Neural cell (in vitro differentiated cells): ENCODE data around the gene NME7. TPM values are rescaled to one million over a fixed set of nuclear protein-coding genes. Genes with fewer than 3 reads are reported as not detected.

Source experiments
- H2AFZ ChIP-seq: fragments of 200-600, 300-800 bp; sonication (generic), shearing (Covaris generic); 2 replicates; pipeline ENCODE4 v1.6.0; 2014; ENCODE audit warnings: low read depth, mild to moderate bottlenecking, antibody characterized with exemption, low read length, moderate library complexity
- H3F3A ChIP-seq: fragments of 200-600 bp; shearing (Covaris generic); 2 replicates; pipeline ENCODE4 v1.6.1; 2016; ENCODE audit warnings: mild to moderate bottlenecking, moderate library complexity, mixed read lengths, antibody characterized with exemption, low read length; ENCODE audit not compliant: insufficient read depth, poor library complexity, severe bottlenecking
- H3K27ac ChIP-seq: fragments of 200-600, 300-800 bp; sonication (generic), shearing (Covaris generic); 2 replicates; pipeline ENCODE4 v1.5.1; 2014; ENCODE audit warnings: mild to moderate bottlenecking, low read length, moderate library complexity
- H3K27me3 ChIP-seq: fragments of 300-800, 200-600 bp; sonication (generic), shearing (Covaris generic); 2 replicates; pipeline ENCODE4 v1.6.0; 2014; ENCODE audit warnings: mild to moderate bottlenecking, low read depth, low read length, moderate library complexity; ENCODE audit not compliant: insufficient read depth
- H3K36me3 ChIP-seq: fragments of 300-800, 200-600 bp; sonication (generic), shearing (Covaris generic); 2 replicates; pipeline ENCODE4 v1.5.1; 2014; ENCODE audit warnings: mild to moderate bottlenecking, antibody characterized with exemption, low read length, moderate library complexity; ENCODE audit not compliant: insufficient read depth
- H3K4me2 ChIP-seq: fragments of 300-800, 200-600 bp; sonication (generic), shearing (Covaris generic); 2 replicates; pipeline ENCODE4 v1.6.0; 2014; ENCODE audit warnings: mild to moderate bottlenecking, low read length
- H3K4me3 ChIP-seq: fragments of 300-800, 200-600 bp; sonication (generic), shearing (Covaris generic); 2 replicates; pipeline ENCODE4 v1.5.1; 2014; ENCODE audit warnings: mild to moderate bottlenecking, low read length, moderate library complexity
- H3K79me2 ChIP-seq: fragments of 200-600 bp; shearing (Covaris generic); replicated peaks from 2 replicates; pipeline ENCODE4 v1.6.0; 2014; ENCODE audit warnings: mild to moderate bottlenecking, low read length, moderate library complexity; ENCODE audit not compliant: insufficient read depth
- H3K9ac ChIP-seq: fragments of 300-800, 200-600 bp; sonication (generic), shearing (Covaris generic); 2 replicates; pipeline ENCODE4 v1.6.1; 2016; ENCODE audit warnings: mild to moderate bottlenecking, low read length, mixed read lengths
- H3K9me2 ChIP-seq: fragments of 200-600 bp; shearing (Covaris generic); 2 replicates; pipeline ENCODE4 v1.6.1; 2016; ENCODE audit warnings: mild to moderate bottlenecking, low read length, mixed read lengths; ENCODE audit not compliant: insufficient read depth
- H3K9me3 ChIP-seq: fragments of 200-600, 300-800 bp; sonication (generic), shearing (Covaris generic); 2 replicates; pipeline ENCODE4 v1.6.1; 2016; ENCODE audit warnings: mild to moderate bottlenecking, mixed run types, low read length, moderate library complexity, mixed read lengths
- H4K20me1 ChIP-seq: fragments of 200-600 bp; shearing (Covaris generic); 2 replicates; pipeline ENCODE4 v1.6.1; 2016; ENCODE audit warnings: mild to moderate bottlenecking, mixed run types; ENCODE audit not compliant: insufficient read depth
- CTCF ChIP-seq: fragments of 450-650 bp; IDR thresholded peaks from 2 replicates; pipeline ENCODE4 v1.5.1; 2014; ENCODE audit warnings: antibody characterized with exemption, mild to moderate bottlenecking, moderate library complexity; ENCODE audit not compliant: poor library complexity, severe bottlenecking
- EP300 ChIP-seq: fragments of 450-650 bp; conservative IDR thresholded peaks from 2 replicates; pipeline ENCODE4 v1.6.1; 2014; ENCODE audit warnings: antibody characterized with exemption, mild to moderate bottlenecking, moderate library complexity; ENCODE audit not compliant: poor library complexity, severe bottlenecking
- EZH2 ChIP-seq: fragments of 200-600, 300-800 bp; shearing (Covaris generic), sonication (generic); IDR thresholded peaks from 2 replicates; pipeline ENCODE4 v1.6.1; 2014; ENCODE audit warnings: antibody characterized with exemption, low read length, borderline replicate concordance, mild to moderate bottlenecking; ENCODE audit not compliant: insufficient read depth, poor library complexity, severe bottlenecking
- MXI1 ChIP-seq: fragments of 450-650 bp; conservative IDR thresholded peaks from 2 replicates; pipeline ENCODE4 v1.6.1; 2014; ENCODE audit warnings: antibody characterized with exemption, mild to moderate bottlenecking; ENCODE audit not compliant: poor library complexity, severe bottlenecking
- POLR2AphosphoS5 ChIP-seq: IDR thresholded peaks from 2 replicates; pipeline ENCODE4 v1.6.1; 2012
- RAD21 ChIP-seq: fragments of 450-650 bp; conservative IDR thresholded peaks from 2 replicates; pipeline ENCODE4 v1.6.1; 2014; ENCODE audit warnings: antibody characterized with exemption, mild to moderate bottlenecking, moderate library complexity
- SMC3 ChIP-seq: fragments of 450-650 bp; conservative IDR thresholded peaks from 2 replicates; pipeline ENCODE4 v1.6.1; 2014; ENCODE audit warnings: antibody characterized with exemption, mild to moderate bottlenecking, moderate library complexity; ENCODE audit not compliant: poor library complexity
- TAF1 ChIP-seq: IDR thresholded peaks from 2 replicates; pipeline ENCODE4 v1.6.1; 2012; ENCODE audit warnings: low read depth
- polyA plus RNA-seq: library from polyadenylated mRNA; depleted of rRNA; stranded (reverse); fragments of >200 nt; gene quantifications from 2 replicates; pipeline ENCODE4 v1.2.3, GENCODE V29; 2014
- TF ChIP-seq, protein P1 (sequence below): IDR thresholded peaks from 2 replicates; pipeline ENCODE4 v1.6.1; 2012; ENCODE audit warnings: borderline replicate concordance

The NME7 gene
- polyA plus RNA-seq, 1 donor from 2014 or later: 42.4 TPM

DNA sequence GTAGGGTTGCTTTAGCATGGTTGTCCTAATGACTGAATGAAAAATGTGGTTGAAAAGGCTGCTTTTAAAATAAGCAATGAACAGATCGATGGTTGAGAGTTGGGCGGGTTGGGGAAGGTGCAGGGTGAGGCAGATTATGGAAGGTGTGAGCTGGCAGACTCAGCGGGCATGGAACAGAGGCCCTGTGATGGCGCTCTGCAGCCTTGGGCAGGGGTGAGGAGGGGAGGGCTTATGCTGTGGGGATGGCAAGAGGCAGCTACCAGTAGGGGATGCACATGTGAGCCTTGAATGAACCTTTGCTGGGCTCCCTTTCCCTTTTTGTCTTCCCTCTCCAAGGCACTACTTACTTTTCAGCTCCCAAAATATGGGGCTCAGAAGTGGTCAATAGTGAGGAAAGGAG lies 230.2 kb downstream of the NME7 start:
- Histone ChIP-seq H3K36me3 (peaks cover 5% of the 10 kb centered on the region), H3K9ac (no peak overlapping the region), H2AFZ (no peak overlapping the region), H4K20me1 (no peaks in the 10 kb centered on the region), H3K4me2 (no peak overlapping the region), H3K9me2 (no peaks in the 10 kb centered on the region), H3F3A (no peaks in the 10 kb centered on the region), H3K27me3 (no peaks in the 10 kb centered on the region), H3K4me3 (no peak overlapping the region), H3K27ac (no peak overlapping the region), H3K79me2 (no peaks in the 10 kb centered on the region), H3K9me3 (no peaks in the 10 kb centered on the region)
- no peak for TF ChIP-seq EZH2
- TF ChIP-seq EP300: no peak
- TF ChIP-seq, protein P1, sequence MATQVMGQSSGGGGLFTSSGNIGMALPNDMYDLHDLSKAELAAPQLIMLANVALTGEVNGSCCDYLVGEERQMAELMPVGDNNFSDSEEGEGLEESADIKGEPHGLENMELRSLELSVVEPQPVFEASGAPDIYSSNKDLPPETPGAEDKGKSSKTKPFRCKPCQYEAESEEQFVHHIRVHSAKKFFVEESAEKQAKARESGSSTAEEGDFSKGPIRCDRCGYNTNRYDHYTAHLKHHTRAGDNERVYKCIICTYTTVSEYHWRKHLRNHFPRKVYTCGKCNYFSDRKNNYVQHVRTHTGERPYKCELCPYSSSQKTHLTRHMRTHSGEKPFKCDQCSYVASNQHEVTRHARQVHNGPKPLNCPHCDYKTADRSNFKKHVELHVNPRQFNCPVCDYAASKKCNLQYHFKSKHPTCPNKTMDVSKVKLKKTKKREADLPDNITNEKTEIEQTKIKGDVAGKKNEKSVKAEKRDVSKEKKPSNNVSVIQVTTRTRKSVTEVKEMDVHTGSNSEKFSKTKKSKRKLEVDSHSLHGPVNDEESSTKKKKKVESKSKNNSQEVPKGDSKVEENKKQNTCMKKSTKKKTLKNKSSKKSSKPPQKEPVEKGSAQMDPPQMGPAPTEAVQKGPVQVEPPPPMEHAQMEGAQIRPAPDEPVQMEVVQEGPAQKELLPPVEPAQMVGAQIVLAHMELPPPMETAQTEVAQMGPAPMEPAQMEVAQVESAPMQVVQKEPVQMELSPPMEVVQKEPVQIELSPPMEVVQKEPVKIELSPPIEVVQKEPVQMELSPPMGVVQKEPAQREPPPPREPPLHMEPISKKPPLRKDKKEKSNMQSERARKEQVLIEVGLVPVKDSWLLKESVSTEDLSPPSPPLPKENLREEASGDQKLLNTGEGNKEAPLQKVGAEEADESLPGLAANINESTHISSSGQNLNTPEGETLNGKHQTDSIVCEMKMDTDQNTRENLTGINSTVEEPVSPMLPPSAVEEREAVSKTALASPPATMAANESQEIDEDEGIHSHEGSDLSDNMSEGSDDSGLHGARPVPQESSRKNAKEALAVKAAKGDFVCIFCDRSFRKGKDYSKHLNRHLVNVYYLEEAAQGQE: no peak
- TF ChIP-seq POLR2AphosphoS5: no peak
- TF ChIP-seq TAF1: no peak
- no peak for TF ChIP-seq RAD21
- no peak for TF ChIP-seq CTCF
- no peak for TF ChIP-seq MXI1
- no peak for TF ChIP-seq SMC3

GRCh38 chr1:169133801-169134502 lies 233.6 kb downstream of the NME7 start:
- Histone ChIP-seq H3F3A (no peaks in the 10 kb centered on the region), H2AFZ (no peak overlapping the region), H3K36me3 (peaks cover 12% of the 10 kb centered on the region), H3K4me3 (no peak overlapping the region), H3K27ac (no peak overlapping the region), H3K79me2 (no peaks in the 10 kb centered on the region), H3K4me2 (no peak overlapping the region), H3K27me3 (no peaks in the 10 kb centered on the region), H4K20me1 (no peaks in the 10 kb centered on the region), H3K9me3 (no peaks in the 10 kb centered on the region), H3K9me2 (no peaks in the 10 kb centered on the region), H3K9ac (no peak overlapping the region)
- TF ChIP-seq CTCF (peak; percentile 28), MXI1 (no peak), RAD21 (peak; percentile 47)
